WI38 (cell line): ENCODE data around the gene CHRNG.

Experiments
- H3K4me3 ChIP-seq: 2 replicates; pipeline ENCODE4 v1.5.1; 2011; ENCODE audit warnings: low read depth, mild to moderate bottlenecking, control low read depth, low read length
- TF ChIP-seq, protein P1 (sequence below): IDR thresholded peaks from 2 replicates; pipeline ENCODE4 v1.5.1; 2012; ENCODE audit warnings: low read depth, mild to moderate bottlenecking, control low read depth, low read length

The CHRNG gene

GRCh38 chr2:232539298-232540231, at the start of gene CHRNG:
TSS of gene CHRNG (plus strand) at chr2:232539692. CDS start at chr2:232539748, 56 bp downstream.
- no peak within 1 kb of the TSS for H3K4me3 ChIP-seq
- TF ChIP-seq, protein P1, sequence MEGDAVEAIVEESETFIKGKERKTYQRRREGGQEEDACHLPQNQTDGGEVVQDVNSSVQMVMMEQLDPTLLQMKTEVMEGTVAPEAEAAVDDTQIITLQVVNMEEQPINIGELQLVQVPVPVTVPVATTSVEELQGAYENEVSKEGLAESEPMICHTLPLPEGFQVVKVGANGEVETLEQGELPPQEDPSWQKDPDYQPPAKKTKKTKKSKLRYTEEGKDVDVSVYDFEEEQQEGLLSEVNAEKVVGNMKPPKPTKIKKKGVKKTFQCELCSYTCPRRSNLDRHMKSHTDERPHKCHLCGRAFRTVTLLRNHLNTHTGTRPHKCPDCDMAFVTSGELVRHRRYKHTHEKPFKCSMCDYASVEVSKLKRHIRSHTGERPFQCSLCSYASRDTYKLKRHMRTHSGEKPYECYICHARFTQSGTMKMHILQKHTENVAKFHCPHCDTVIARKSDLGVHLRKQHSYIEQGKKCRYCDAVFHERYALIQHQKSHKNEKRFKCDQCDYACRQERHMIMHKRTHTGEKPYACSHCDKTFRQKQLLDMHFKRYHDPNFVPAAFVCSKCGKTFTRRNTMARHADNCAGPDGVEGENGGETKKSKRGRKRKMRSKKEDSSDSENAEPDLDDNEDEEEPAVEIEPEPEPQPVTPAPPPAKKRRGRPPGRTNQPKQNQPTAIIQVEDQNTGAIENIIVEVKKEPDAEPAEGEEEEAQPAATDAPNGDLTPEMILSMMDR, result no peak

- TF ChIP-seq, protein P1, result no peak
- no peak overlapping the region for H3K4me3 ChIP-seq
Measured at GRCh38 chr2:232490221-232491138, 49.0 kb upstream of the CHRNG start.

DNA sequence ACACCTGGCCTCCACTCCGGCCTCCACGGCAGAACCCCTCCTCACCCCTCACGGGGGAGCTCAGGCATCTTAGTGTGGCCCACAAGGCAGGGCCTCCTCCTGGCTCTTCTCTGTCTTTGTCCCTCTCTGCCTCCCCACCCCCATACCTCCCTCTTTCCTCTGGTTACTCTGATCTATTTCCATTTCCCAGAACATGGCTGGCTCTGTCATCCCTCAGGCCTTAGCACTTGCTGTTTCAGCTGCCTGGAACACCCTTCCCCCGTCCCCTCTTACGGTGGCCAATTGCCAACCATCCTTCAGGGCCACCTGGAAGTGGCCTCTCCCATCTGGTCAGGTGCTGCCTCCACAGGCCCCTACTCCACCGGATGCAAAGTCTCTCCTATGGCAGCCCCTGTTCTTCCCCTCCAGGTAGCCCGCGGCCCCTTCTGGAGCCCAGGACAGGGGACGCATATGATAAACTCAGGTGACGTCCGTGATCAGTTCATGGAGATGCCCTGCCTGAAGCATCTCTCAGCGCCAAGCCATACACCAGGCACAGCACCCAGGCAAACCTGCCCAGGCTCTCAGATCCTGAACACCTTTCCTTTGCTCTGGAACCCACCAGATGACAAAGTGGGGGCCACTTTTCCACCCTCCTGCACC, 48.2 kb upstream of the CHRNG start:
- TF ChIP-seq, protein P1, result no peak
- H3K4me3 ChIP-seq, result no peak overlapping the region

DNA sequence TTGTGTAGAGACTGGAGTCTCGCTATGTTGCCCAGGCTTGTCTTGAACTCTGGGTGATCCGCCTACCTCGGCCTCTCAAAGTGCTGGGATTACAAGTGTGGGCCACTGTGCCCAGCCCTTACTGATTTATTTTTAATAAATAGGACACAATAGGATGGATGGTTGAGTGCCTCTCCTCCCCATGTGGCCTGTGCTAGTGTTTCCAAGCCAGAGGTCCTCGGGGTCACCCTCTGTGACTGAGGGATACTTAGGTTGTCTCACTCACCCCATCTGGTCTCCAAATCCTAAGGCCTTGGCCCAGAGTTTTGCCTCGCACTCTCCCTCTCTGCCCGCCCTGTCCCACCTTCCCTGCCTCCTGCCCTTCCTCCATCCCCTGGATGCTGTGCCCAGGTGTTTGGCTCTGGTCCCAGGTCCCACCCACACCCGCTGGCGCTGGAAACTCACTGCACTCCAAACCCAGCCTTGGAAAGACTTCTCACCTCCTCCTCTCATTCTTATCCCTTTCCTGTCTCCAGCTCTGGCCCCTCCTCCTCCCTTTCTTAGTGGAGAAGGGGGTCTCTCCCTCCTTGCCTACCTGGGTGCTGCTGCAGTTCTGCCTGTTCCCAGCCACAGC, 47.1 kb upstream of the CHRNG start:
- TF ChIP-seq, protein P1, result no peak
- no peak overlapping the region for H3K4me3 ChIP-seq

GRCh38 chr2:232492963-232493700, 46.4 kb upstream of the CHRNG start:
- TF ChIP-seq, protein P1, result no peak
- H3K4me3 ChIP-seq, result no peak overlapping the region

DNA sequence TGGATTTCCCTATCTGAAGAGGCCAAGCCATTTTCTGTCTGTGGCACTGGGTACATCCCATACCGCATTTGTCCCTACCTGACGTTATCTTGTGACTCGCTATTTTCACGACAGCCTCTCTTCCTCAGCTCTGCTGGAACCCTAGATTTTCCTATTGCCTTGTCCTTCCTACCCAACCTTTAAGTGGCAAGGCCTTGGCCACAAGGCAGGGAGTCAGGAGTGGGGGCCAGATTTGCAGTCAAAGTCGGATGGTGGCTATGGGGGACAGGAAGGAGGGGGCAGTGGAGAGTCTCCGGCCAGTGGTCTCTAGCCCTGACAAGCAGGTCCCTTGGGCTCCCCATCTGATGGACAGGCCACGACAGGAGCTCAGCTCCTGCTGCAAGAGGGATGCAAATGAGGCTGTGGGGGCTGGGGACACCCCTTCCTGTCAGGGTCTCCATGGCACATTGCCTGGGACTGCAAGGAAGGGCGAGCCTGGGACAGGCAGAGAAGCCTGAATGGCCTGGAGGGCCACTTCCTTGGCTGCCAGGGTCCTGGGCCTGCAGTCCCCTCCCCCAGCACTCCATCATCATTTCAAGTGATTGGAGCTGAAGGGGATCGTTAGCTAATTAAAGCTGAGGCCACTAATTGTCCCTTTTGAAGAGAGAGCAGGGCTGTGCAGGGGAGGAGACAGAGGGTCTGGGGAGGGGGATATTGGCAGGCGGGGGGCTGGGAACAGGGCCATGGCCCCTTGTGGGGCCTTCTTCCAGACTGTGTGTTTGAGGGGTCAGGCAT, 45.6 kb upstream of the CHRNG start:
- H3K4me3 ChIP-seq, result no peak overlapping the region
- TF ChIP-seq, protein P1, result no peak
